Keratinocyte (primary cell): ENCODE results near the gene VANGL1.

Experiments used
- CTCF ChIP-seq, 3 experiments: IDR thresholded peaks in 1 of 3; conservative IDR thresholded peaks in 1 of 3; optimal IDR thresholded peaks in 1 of 3; 2 replicates in 2 of 3; 3 replicates in 1 of 3; pipeline versions ENCODE3 to v1.5.1; 2011; ENCODE audit warnings: low read length in 3 of 3, mild to moderate bottlenecking in 3 of 3, moderate library complexity in 2 of 3, control low read depth in 1 of 3, inconsistent platforms in 1 of 3; ENCODE audit not compliant: insufficient read depth in 2 of 3; ENCODE audit errors: extremely low read depth in 1 of 3
- EZH2 ChIP-seq: IDR thresholded peaks from one replicate; pipeline ENCODE4 v1.6.1; 2012; ENCODE audit warnings: inconsistent platforms, mild to moderate bottlenecking, low read length, moderate library complexity

GRCh38 chr1:115654125-115654524 lies 12.4 kb downstream of the VANGL1 start:
- TF ChIP-seq EZH2 (no peak), CTCF (optimal IDR thresholded peaks at IDR 0.05 in 1 of 3, IDR thresholded peaks at IDR 0.05 in 1 of 3, conservative IDR thresholded peaks at IDR 0.05 in 1 of 3; ENCODE audit: extremely low read depth in 1 of 3, insufficient read depth in 2 of 3, low read length in 3 of 3) (no peak)
